ENCODE data around the gene BORCS6. TPM values are rescaled to one million over a fixed set of nuclear protein-coding genes. Genes with fewer than 3 reads are reported as not detected.
"Not testable (repeated sequence)": the region's sequence is repeated elsewhere in the genome, so short reads cannot be mapped to it uniquely, and the experiment has no call there.

The BORCS6 gene
- total RNA-seq, 1 donor from 2014 or later = 12.4 TPM

GRCh38 chr17:8175795-8176196 lies 14.2 kb downstream of the BORCS6 start:
- no peak for DNase-seq (ENCODE audit: extremely low read depth, low read depth, low spot score)

DNA sequence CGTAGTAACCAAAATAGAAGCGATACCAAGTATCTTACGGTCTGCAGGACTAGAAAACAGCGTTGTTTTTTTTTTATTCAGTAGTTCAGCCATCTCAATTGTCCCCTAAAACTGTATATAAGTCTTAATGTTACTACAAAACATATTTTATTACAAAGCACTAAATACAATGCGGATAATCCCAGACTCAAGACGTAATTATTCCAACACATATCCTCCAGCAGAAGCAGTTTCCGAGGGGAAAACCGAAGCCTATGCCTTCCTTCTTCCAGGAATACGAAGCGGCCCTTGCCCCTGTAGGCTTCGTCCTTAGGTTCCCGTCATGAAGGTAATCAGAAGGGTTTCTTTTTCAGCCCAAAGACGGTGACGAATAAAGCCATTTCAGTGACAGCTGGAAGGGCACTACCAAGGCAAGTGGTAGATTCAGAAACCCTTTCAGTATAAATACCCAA lies 16.1 kb downstream of the BORCS6 start:
- DNase-seq (ENCODE audit: extremely low read depth, low read depth, low spot score) = no peak

GRCh38 chr17:8173056-8173870 lies 16.7 kb downstream of the BORCS6 start:
- peak; percentile 97 for DNase-seq (ENCODE audit: extremely low read depth, low read depth, low spot score)

GRCh38 chr17:8170186-8170585 lies 19.8 kb downstream of the BORCS6 start:
- not testable (repeated sequence) for DNase-seq (ENCODE audit: extremely low read depth, low read depth, low spot score)

GRCh38 chr17:8167526-8167925 lies 22.5 kb downstream of the BORCS6 start:
- DNase-seq (ENCODE audit: extremely low read depth, low read depth, low spot score) = no peak

- no peak for DNase-seq (ENCODE audit: extremely low read depth, low read depth, low spot score)
These were observed 23.2 kb downstream of the BORCS6 start for GRCh38 chr17:8166731-8167130.

- DNase-seq (ENCODE audit: extremely low read depth, low read depth, low spot score) = no peak
These were observed 25.2 kb downstream of the BORCS6 start for GRCh38 chr17:8164815-8165131.

DNA sequence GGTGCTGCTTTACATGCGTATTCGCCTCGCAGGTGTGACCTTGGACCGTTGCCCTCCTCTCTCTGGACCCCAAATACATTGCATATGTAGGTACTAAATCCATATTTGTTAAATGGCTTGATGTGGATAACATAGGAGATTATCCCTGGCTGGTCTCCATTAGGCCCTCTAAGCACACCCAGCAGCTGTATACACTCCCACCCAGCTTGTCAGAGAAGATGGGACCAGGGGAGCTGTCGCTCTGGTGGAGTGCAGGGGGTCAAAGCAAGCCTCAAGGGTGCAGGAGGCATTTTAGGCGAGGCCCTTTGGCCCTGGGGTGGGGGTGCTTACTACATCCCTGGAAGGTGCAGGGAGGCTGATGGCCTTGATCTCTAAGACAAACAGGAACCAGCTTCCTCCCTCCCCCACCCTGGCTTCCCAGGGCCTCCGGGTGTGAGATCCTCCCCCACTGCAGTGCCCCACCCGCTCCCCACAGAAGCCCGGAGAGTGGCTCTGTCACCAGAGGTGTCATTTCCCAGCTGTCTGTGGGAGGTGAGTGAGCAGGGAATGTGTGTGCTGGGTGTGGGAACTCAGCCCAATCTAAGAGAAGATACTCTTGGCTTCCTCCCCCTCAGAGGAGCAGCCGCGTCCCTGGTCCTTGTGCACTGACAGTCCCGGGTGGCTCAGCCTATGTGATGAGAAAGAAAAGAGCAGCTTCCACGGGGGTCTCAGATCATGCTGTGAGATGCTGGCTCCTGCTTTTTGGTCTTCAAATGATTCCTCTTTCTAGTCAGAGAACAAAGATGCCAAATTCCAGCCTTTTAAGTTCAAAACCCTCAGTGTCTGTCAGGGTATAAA lies 25.8 kb downstream of the BORCS6 start:
- no peak for DNase-seq (ENCODE audit: extremely low read depth, low read depth, low spot score)

DNA sequence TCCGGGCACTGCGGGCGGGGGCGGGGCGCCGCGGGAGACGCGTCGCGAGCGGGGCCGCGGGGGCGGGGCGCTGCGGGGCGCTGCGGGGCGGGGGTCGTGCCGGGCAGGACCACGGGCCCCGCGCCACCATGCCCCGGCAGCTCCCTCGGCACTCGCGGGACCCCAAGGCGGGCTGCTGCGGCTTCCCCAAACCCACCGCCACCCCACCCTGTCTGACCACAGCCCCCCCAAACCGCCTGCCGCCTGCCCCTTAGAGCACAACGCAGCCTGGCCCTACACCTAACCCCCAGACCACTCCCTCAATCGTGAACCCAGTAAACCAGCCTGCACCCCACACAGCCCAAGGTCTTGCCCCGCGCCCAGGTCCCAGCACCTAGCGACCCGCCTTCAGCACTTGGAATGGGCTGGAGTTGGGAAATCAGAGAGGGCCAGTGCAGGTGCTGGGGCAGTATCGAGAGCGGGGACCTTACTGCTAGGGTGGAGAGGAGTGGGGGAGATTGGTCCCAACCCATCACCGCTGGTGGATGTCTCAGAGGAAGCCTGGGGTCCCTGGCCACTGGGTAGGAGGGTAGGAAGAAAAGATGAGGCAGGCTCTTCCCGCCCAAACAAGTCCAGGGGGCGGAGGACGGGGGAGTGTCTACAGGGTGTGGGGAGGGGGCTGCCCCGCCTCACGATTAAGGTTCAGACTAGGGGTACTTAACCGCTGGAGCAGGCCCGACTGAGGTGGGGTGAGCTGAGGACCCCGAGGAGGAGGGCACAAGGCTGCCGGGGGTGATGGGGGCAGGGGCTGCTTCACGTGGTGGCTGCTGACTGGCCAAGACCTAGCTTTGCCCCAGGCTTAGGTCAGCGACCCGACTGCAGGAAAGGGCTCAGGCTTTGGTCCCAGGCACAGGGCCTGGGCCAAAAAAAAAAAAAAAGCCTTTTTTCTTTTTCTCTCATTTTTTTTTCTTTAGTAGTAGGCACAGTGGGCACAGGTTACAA lies 26.7 kb downstream of the BORCS6 start:
- DNase-seq (ENCODE audit: extremely low read depth, low read depth, low spot score) = no peak

DNA sequence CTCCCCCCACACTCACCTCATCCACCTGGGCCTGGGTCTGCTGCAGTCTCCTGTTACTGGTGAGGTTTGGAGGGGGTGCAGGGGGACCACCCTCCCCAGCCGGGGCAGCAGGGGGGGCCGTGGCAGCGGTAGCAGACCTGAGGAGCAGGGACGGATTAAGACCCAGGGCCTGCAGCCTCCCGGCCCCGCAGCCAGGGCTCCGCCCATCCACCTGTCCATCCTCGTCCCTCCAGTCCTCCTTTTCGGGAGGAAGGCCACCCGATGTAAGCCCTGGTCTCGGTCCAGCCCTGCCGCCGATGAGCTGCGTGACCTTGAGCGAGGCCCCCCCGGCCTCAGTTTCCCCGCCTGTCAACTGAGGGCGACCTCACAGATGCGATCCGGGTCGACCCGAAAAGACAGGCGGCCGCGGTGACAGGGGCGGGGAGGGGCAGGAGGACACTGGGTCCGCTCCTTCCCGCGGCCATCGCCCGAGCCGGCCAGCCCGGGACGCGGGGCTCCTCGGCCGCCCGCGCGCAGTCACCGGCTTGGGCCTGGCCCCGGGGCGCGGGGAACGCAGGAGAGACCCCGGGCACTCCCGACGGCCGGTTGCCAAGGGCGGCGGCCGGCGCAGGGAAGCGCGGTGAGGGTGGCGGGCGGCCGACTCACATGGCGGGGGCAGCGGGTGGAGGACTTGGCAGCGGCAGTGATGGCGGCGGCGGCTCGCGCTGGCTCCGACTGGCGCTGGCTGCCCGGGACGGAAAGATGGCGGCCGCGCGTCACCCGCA lies 27.6 kb downstream of the BORCS6 start, which contains the start of gene VAMP2:
Gene VAMP2, minus strand, starts transcription at position 716 of the 764 bp plus-strand sequence. Its CDS starts 69 bp downstream, at position 647.
- DNase-seq (ENCODE audit: extremely low read depth, low read depth, low spot score) = no peak

- no peak for DNase-seq (ENCODE audit: extremely low read depth, low read depth, low spot score)
These were observed 28.4 kb downstream of the BORCS6 start for GRCh38 chr17:8161289-8162232.

- no peak for DNase-seq (ENCODE audit: extremely low read depth, low read depth, low spot score)
These were observed 29.2 kb downstream of the BORCS6 start for GRCh38 chr17:8160741-8161221.

- no peak for DNase-seq (ENCODE audit: extremely low read depth, low read depth, low spot score)
These were observed 29.8 kb downstream of the BORCS6 start for GRCh38 chr17:8160224-8160577.

GRCh38 chr17:8159459-8160223 lies 30.3 kb downstream of the BORCS6 start:
- DNase-seq (ENCODE audit: extremely low read depth, low read depth, low spot score) = no peak

DNA sequence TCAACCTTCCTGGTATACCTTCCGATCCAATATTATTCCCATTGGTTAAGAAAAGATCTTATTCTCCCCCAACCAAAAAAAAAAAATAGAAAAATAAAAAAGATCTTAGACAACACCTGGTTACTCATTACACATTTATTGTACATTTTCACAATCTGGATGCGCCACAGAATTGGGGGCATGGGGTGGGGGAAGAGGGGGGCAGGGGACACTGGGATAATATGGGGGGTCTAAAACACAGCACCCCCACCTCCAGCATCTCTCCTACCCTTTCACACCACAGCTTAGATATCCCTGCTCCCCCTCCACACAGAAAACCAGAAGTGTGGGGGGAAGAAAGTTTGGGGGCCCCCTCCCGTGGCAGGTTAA lies 31.0 kb downstream of the BORCS6 start:
- DNase-seq (ENCODE audit: extremely low read depth, low read depth, low spot score) = no peak

DNA sequence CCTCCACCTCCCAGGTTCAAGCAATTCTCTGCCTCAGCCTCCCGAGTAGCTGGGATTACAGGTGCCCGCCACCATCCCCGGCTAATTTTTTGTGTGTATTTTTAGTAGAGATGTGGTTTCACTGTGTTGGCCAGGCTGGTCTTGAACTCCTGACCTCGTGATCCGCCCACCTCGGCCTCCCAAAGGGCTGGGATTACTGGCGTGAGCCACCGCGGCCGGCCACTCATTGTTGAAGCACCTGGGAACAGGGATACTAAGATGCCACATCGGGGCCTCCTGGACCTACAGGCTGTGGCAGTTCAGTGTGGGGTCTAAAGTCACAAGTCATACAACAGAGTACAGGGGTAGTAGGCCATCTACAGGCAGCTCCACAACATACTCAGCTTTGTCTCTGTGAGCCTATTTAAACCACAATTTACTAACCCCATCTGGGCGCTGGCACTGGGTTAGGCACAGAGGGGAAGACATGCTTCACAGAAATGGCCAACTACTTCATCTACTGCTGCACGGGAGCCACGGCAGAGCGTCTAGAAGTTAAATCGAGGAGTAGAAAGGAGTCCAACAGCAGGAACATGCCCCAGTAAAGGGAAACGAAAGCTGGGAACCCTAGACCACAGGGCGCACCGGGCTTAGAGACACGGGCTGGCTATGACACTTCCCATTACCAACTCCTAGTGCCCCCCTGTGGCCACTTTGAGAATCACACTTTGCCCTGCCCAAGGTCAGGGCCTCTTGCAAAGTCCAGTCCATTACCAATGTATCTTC lies 31.5 kb downstream of the BORCS6 start:
- DNase-seq (ENCODE audit: extremely low read depth, low read depth, low spot score) = no peak

DNA sequence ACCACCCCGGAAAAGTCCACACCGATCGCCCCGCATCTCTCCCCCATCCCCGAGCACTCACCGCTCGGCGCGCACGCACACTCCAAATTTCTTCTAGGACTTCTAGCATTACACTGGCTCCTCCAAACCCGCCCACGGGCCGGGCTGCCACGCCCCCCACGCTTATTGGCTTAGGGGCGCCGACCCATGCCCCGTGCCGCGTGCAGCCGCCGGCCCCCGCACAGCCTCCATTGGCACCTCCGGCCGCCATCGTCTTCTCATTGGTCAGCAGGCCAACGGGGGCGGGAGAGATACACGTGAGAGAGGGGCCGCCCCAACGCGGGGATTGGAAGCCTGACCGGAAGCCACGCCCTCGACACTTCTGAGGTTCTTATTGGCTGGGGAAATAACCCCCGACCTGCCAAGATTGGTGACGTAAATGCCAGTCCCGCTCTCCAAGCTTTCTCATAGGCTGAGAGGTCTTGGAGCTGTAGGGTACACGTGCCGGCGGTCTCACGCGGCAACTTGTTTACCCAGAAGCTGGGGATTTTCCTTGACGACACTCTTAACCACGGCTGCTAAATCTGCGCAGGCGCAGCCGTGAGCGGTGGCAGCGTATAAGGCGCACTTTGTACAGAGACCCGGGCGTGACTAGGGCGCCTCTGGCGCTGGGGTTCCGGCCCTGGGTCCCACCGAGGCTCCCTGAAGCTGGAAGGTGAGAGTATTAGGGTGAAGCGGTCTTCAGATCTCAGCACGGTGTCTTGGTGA lies 33.6 kb downstream of the BORCS6 start:
- peak; percentile 100 for DNase-seq (ENCODE audit: extremely low read depth, low read depth, low spot score)
